GM19467 (cell line): ENCODE measurements around the gene POLR2F.

Experiments
- ATAC-seq: cut with Tn5 transposase; IDR thresholded peaks from one replicate; pipeline ENCODE4 v1.9.1; 2021; ENCODE audit warnings: mild to moderate bottlenecking, moderate library complexity; ENCODE audit not compliant: unreplicated experiment

POLR2F gene

GRCh38 chr22:37953437-37954179 is at the start of gene POLR2F, which contains the start of gene C22orf23:
Gene POLR2F (plus strand): TSS chr22:37953699. CDS start chr22:37953788, 89 bp downstream.
Gene C22orf23 (minus strand): TSS chr22:37953601. CDS start chr22:37953149, 452 bp downstream.
- ATAC-seq = peak; percentile 71

- ATAC-seq = no peak
These were observed 48.6 kb upstream of the POLR2F start for GRCh38 chr22:37904572-37905533.

GRCh38 chr22:37905534-37906363 is 47.8 kb upstream of the POLR2F start, which contains the start of gene MICALL1:
Gene MICALL1 (plus strand): TSS chr22:37906297. CDS start chr22:37906423, 126 bp downstream.
- ATAC-seq = peak; percentile 76

- ATAC-seq = peak; percentile 27
These were observed 47.0 kb upstream of the POLR2F start for GRCh38 chr22:37906364-37907008.

GRCh38 chr22:37907036-37907954 is 46.2 kb upstream of the POLR2F start:
- no peak for ATAC-seq

- ATAC-seq = no peak
These were observed 43.7 kb upstream of the POLR2F start for GRCh38 chr22:37909766-37910165.

GRCh38 chr22:37910890-37911672 is 42.4 kb upstream of the POLR2F start:
- ATAC-seq = no peak

- no peak for ATAC-seq
These were observed 41.8 kb upstream of the POLR2F start for GRCh38 chr22:37911697-37912096.

GRCh38 chr22:37912171-37912570 is 41.3 kb upstream of the POLR2F start:
- no peak for ATAC-seq

GRCh38 chr22:37913233-37913721 is 40.2 kb upstream of the POLR2F start:
- ATAC-seq = no peak

- ATAC-seq = no peak
These were observed 37.2 kb upstream of the POLR2F start for GRCh38 chr22:37916311-37916710.

GRCh38 chr22:37917874-37918548 is 35.5 kb upstream of the POLR2F start:
- no peak for ATAC-seq

- no peak for ATAC-seq
These were observed 34.8 kb upstream of the POLR2F start for GRCh38 chr22:37918580-37919270.

GRCh38 chr22:37920126-37920525 is 33.4 kb upstream of the POLR2F start:
- ATAC-seq = no peak

GRCh38 chr22:37922191-37922590 is 31.3 kb upstream of the POLR2F start:
- no peak for ATAC-seq

GRCh38 chr22:37923927-37924326 is 29.6 kb upstream of the POLR2F start:
- ATAC-seq = no peak
